Measurements from ENCODE around the gene CENPX.

The CENPX gene

GRCh38 chr17:82031303-82031884, 8.7 kb upstream of the CENPX start, which contains the start of gene RAC3:
RAC3 (plus strand) TSS chr17:82031678; CDS start chr17:82031762, 84 bp downstream.
- TF ChIP-seq CTCF (IDR thresholded peaks at IDR 0.05; ENCODE audit: low read depth, low read length), result no peak
- DNase-seq (ENCODE audit: extremely low read depth, low read depth), result no peak

GRCh38 chr17:82030470-82031302, 8.0 kb upstream of the CENPX start:
- peak; percentile 51 for DNase-seq (ENCODE audit: extremely low read depth, low read depth)
- TF ChIP-seq CTCF (IDR thresholded peaks at IDR 0.05; ENCODE audit: low read depth, low read length), result peak; percentile 72

GRCh38 chr17:82029990-82030469, 7.4 kb upstream of the CENPX start:
- no peak for DNase-seq (ENCODE audit: extremely low read depth, low read depth)
- no peak for TF ChIP-seq CTCF (IDR thresholded peaks at IDR 0.05; ENCODE audit: low read depth, low read length)

- no peak for DNase-seq (ENCODE audit: extremely low read depth, low read depth)
- TF ChIP-seq CTCF (IDR thresholded peaks at IDR 0.05; ENCODE audit: low read depth, low read length), result no peak
These were observed 6.7 kb upstream of the CENPX start for GRCh38 chr17:82029391-82029790.

- no peak for DNase-seq (ENCODE audit: extremely low read depth, low read depth)
- TF ChIP-seq CTCF (IDR thresholded peaks at IDR 0.05; ENCODE audit: low read depth, low read length), result no peak
These were observed 6.3 kb upstream of the CENPX start for GRCh38 chr17:82028966-82029365.

GRCh38 chr17:82028246-82028645, 5.6 kb upstream of the CENPX start:
- no peak for TF ChIP-seq CTCF (IDR thresholded peaks at IDR 0.05; ENCODE audit: low read depth, low read length)
- DNase-seq (ENCODE audit: extremely low read depth, low read depth), result no peak

Measured in AG09319 (cell line).